T-helper 2 cell (primary cell): ENCODE results near the gene WDR38.

ENCODE experiments used
- DNase-seq, 5 experiments: peaks; one replicate each; pipeline versions ENCODE4 v3.0.0 to v3.0.0-alpha.2; 2012 to 2022

Gene WDR38

GRCh38 chr9:124885551-124885950 lies 32.3 kb downstream of the WDR38 start:
- no peak for DNase-seq

GRCh38 chr9:124886461-124886860 lies 33.2 kb downstream of the WDR38 start:
- no peak for DNase-seq

- DNase-seq, result no peak
Observed at GRCh38 chr9:124886866-124887492, 33.7 kb downstream of the WDR38 start.

GRCh38 chr9:124887832-124888231 lies 34.6 kb downstream of the WDR38 start:
- no peak for DNase-seq

- DNase-seq, result no peak
Observed at GRCh38 chr9:124889006-124889405, 35.7 kb downstream of the WDR38 start.

DNA sequence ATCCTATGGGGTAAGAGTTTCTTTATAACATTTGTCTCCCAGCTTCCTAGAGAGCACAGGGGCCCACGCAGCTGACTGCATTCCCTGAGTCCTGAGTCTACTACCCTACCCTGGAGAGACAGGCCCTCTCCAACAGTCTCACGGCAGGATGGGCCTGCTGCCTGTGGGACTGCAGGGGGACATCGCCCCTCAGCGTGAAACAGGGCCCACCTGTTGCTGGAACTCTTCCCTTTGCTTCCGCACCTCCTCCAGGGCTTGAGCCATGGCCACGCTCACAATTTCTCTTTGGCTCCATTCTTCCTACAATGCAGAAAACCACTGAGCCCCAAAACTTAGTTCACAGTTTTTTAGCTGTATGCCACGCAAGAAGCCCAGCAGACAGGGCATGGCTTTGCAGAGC lies 36.9 kb downstream of the WDR38 start:
- no peak for DNase-seq

DNA sequence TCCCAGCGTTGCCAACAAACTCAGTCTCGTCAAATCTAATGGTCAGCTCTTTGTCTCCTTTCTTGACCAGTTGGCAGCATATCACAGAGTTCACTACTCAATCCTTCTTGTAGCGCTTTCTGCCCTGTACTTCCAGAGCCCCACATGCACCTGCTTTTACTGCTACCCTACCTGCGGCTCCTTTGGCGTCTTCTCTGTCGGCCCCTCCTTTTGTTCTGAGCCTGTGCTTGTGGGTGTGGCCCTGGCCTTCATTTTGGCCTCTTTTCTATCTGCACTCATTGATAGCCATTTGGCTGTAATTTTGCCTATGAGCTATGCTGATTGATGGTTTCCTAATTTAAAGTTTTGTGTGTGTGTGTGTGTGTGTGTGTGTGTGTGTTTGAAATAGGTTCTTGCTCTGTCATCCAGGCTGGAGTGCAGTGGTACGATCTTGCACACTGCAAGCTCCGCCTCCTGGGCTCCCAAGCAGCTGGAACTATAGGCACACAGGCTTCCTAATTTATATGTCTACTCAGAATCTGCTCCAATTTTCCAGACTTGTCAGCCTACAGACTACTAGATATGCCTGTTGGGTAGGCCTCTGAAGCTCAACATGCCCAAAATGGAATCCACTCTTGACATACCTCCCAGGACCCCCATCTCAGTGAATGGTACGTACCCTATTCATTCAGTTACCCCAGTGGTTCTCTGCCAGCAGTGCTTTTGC lies 40.9 kb downstream of the WDR38 start:
- no peak for DNase-seq

DNA sequence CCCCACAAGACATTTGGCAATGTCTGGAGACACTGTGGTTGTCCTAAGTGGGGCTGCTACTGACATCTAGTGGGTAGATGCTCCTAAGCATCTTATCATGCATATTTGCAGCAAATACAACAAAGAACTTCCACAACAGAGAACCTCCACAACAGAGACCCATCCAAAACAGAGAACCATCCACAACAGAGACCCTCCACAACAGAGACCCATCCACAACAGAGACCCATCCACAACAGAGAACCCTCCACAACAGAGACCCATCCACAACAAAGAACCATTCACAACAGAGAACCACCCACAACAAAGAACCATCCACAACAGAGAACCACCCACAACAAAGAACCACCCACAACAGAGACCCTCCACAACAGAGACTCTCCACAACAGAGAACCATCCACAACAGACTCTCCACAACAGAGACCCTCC lies 41.5 kb downstream of the WDR38 start:
- peak in 3 of 5 experiments; percentile 25 to 67 (median 39) for DNase-seq

GRCh38 chr9:124897570-124898460 lies 44.6 kb downstream of the WDR38 start:
- DNase-seq, result no peak

GRCh38 chr9:124899845-124900244 lies 46.6 kb downstream of the WDR38 start:
- DNase-seq, result no peak

GRCh38 chr9:124906966-124907365 lies 53.7 kb downstream of the WDR38 start:
- DNase-seq, result no peak
